Activated CD4-positive, alpha-beta T cell treated with anti-CD3 and anti-CD28 coated beads for 4 hours (primary cell): ENCODE results near the gene MED4.

ENCODE experiments used
- DNase-seq, 2 donors: peaks; one replicate each; pipeline ENCODE4 v3.0.0-alpha.2; 2020

Gene MED4

DNA sequence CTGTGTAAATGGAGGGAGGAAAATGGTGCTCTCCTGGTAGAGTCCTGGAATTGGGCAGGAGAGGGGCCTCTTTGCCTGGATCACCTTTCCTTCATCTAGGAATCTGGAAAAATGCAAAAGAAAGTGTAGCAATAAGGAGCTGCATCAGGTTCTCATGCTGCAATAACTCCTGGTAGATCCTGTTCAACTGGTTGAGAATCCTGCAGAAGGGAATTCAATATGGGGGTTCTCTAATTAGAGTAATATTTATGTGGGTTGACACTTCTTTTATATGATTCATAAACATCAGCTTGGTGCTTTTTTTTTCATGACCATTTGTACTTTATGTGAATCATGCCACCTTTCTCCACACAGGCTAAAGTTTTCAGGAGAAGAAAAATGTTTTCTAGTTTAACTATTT, 66.8 kb downstream of the MED4 start:
- no peak for DNase-seq
